K562 (cell line): ENCODE measurements around the gene MAP4K4. TPM values are rescaled to one million over a fixed set of nuclear protein-coding genes. Genes with fewer than 3 reads are reported as not detected.

ENCODE experiments used
- ATAC-seq: fragments of 200-7000 bp; cut with Tn5 transposase; 3 replicates; pipeline ENCODE4 v1.9.1; 2020; ENCODE audit warnings: moderate library complexity
- BruUV-seq: library from RNA; stranded (reverse); fragments of 400-500 nt; replicated peaks from 2 replicates; lab custom pipeline; 2021; lab: Mats Ljungman, UMichigan
- CTCF ChIA-PET: fragments of 300-600 bp; formaldehyde crosslinking; extraction: SDS; loops from one replicate; lab custom pipeline; 2021; ENCODE audit warnings: low intra/inter-chr PET ratio; lab: Yijun Ruan, JAX
- POLR2A ChIA-PET: fragments of 300-600, 350-650 bp; sonication (Branson Sonifier 250); formaldehyde crosslinking; extraction: SDS; loops from one replicate; lab custom pipeline; 2021; ENCODE audit warnings: antibody characterized with exemption, inconsistent platforms; lab: Yijun Ruan, JAX
- DNase-seq, 4 experiments: peaks; one replicate each; pipeline versions ENCODE4 v3.0.0 to v3.0.0-alpha.2; 2011 to 2018; ENCODE audit warnings: low spot score in 3 of 4, mixed read lengths in 3 of 4; ENCODE audit errors: extremely low read depth in 1 of 4
- FAIRE-seq: peaks from 2 replicates; lab custom pipeline; 2011; peaks lifted over from hg19 to GRCh38; lab: Jason Lieb, UNC
- H2AFZ ChIP-seq: 2 replicates; pipeline ENCODE4 v1.6.0; 2011; ENCODE audit warnings: low read depth, low read length, control low read depth, inconsistent platforms
- H3K27ac ChIP-seq: fragments of 200-600 bp; 3 replicates; pipeline ENCODE4 v1.8.0; 2011; ENCODE audit warnings: low read depth, mild to moderate bottlenecking, control low read depth, inconsistent platforms, low read length, moderate library complexity, mixed read lengths; ENCODE audit errors: extremely low read depth
- H3K27me3 ChIP-seq, 2 experiments: fragments of 300-600 bp in 1 of 2; 2 replicates in 1 of 2; 3 replicates in 1 of 2; pipeline versions ENCODE4 v1.6.0 to v1.8.0; 2011; ENCODE audit warnings: inconsistent platforms in 2 of 2, low read length in 2 of 2, mild to moderate bottlenecking in 1 of 2, mixed read lengths in 1 of 2, moderate library complexity in 1 of 2; ENCODE audit not compliant: control insufficient read depth in 2 of 2, insufficient read depth in 2 of 2
- H3K36me3 ChIP-seq: fragments of 300-600 bp; 3 replicates; pipeline ENCODE4 v1.8.0; 2011; ENCODE audit warnings: mild to moderate bottlenecking, low read length, inconsistent platforms; ENCODE audit not compliant: control insufficient read depth, insufficient read depth
- H3K4me1 ChIP-seq, 2 experiments: fragments of 200-600 bp in 1 of 2; replicated peaks in 1 of 2; 2 replicates in 1 of 2; 3 replicates in 1 of 2; pipeline versions ENCODE4 v1.5.1 to v1.8.0; 2011; ENCODE audit warnings: inconsistent platforms in 2 of 2, low read length in 2 of 2, mild to moderate bottlenecking in 1 of 2, mixed read lengths in 1 of 2, moderate library complexity in 1 of 2; ENCODE audit not compliant: control insufficient read depth in 2 of 2, insufficient read depth in 2 of 2
- H3K4me2 ChIP-seq: 2 replicates; pipeline ENCODE4 v1.6.1; 2011; ENCODE audit warnings: low read length, control low read depth, inconsistent platforms, mixed read lengths; ENCODE audit not compliant: insufficient read depth
- H3K4me3 ChIP-seq: fragments of 200-600 bp; sonication (generic), shearing (Covaris generic); 2 replicates; pipeline ENCODE4 v1.5.1; 2016; ENCODE audit warnings: control low read depth, inconsistent platforms
- H3K79me2 ChIP-seq: fragments of 200-600 bp; 3 replicates; pipeline ENCODE4 v1.8.0; 2011; ENCODE audit warnings: low read length, inconsistent platforms; ENCODE audit not compliant: control insufficient read depth, insufficient read depth
- H3K9ac ChIP-seq, 2 experiments: 2 replicates each; pipeline versions ENCODE4 v1.6.0 to v1.6.1; 2011; ENCODE audit warnings: low read depth in 2 of 2, low read length in 2 of 2, control low read depth in 1 of 2, inconsistent platforms in 1 of 2, mild to moderate bottlenecking in 1 of 2, mixed read lengths in 1 of 2; ENCODE audit not compliant: insufficient read depth in 1 of 2
- H3K9me1 ChIP-seq: one replicate; pipeline ENCODE4 v1.6.0; 2011; ENCODE audit warnings: inconsistent platforms, mild to moderate bottlenecking, low read length, moderate library complexity; ENCODE audit not compliant: control insufficient read depth, insufficient read depth
- H3K9me3 ChIP-seq: replicated peaks from 2 replicates; pipeline ENCODE4 v1.5.1; 2011; ENCODE audit warnings: low read depth, low read length, inconsistent platforms; ENCODE audit not compliant: control insufficient read depth, insufficient read depth
- H4K20me1 ChIP-seq: replicated peaks from 2 replicates; pipeline ENCODE4 v1.6.1; 2011; ENCODE audit warnings: low read length, inconsistent platforms, mixed read lengths; ENCODE audit not compliant: control insufficient read depth, insufficient read depth
- ATF2 ChIP-seq: sonication (generic); formaldehyde crosslinking; IDR thresholded peaks from 2 replicates; pipeline ENCODE4 v1.8.1; 2022; ENCODE audit warnings: missing genetic modification reagents
- BMI1 ChIP-seq: fragments of 150-350 bp; IDR thresholded peaks from 2 replicates; pipeline ENCODE4 v1.6.1; 2014; ENCODE audit warnings: low read length
- CEBPG ChIP-seq, 3 experiments: fragments of 200-800 bp in 1 of 3; sonication (Bioruptor generic) in 1 of 3; sonication (generic) in 1 of 3; formaldehyde crosslinking in 1 of 3; IDR thresholded peaks in 2 of 3; conservative IDR thresholded peaks in 1 of 3; 2 replicates each; pipeline versions ENCODE4 v1.6.1 to v1.8.0; 2016 to 2022; ENCODE audit warnings: missing compliant biosample characterization in 2 of 3, missing genetic modification characterization in 2 of 3, mild to moderate bottlenecking in 1 of 3, missing genetic modification reagents in 1 of 3
- CHD1 ChIP-seq: fragments of 200-600 bp; sonication (generic); IDR thresholded peaks from one replicate; pipeline ENCODE4 v1.6.1; 2012; ENCODE audit warnings: mild to moderate bottlenecking, moderate library complexity, low read length, inconsistent platforms
- FUS ChIP-seq: fragments of 200-400 bp; formaldehyde crosslinking; optimal IDR thresholded peaks from 2 replicates; pipeline ENCODE3; 2017; ENCODE audit warnings: low read depth, low read length
- KDM4B ChIP-seq, 2 experiments: fragments of 450-650 bp in 1 of 2; sonication (generic) in 1 of 2; IDR thresholded peaks; 2 replicates each; pipeline ENCODE4 v1.6.1; 2016 to 2017; ENCODE audit warnings: borderline replicate concordance in 2 of 2, antibody characterized with exemption in 1 of 2, low read depth in 1 of 2, mild to moderate bottlenecking in 1 of 2
- SNRNP70 ChIP-seq: fragments of 200-400 bp; formaldehyde crosslinking; optimal IDR thresholded peaks from 2 replicates; pipeline ENCODE3; 2017; ENCODE audit warnings: low read depth, low read length
- TCF15 ChIP-seq: fragments of 250-450 bp; sonication (Bioruptor Pico); IDR thresholded peaks from 2 replicates; pipeline ENCODE4 v1.8.0; 2022; ENCODE audit warnings: moderate library complexity, mild to moderate bottlenecking, inconsistent platforms
- TRIM24 ChIP-seq, 2 experiments: fragments of 450-650 bp; IDR thresholded peaks; 2 replicates each; pipeline ENCODE4 v1.6.1; 2016
- TRIM28 ChIP-seq: fragments of 450-650 bp; IDR thresholded peaks from 2 replicates; pipeline ENCODE4 v1.6.1; 2017
- U2AF2 ChIP-seq: fragments of 200-400 bp; formaldehyde crosslinking; optimal IDR thresholded peaks from 2 replicates; pipeline ENCODE3; 2017; ENCODE audit warnings: low read depth, mild to moderate bottlenecking, low read length
- WHSC1 ChIP-seq: IDR thresholded peaks from one replicate; pipeline ENCODE4 v1.6.1; 2012; ENCODE audit warnings: low read length, control low read depth, inconsistent platforms
- ZC3H4 ChIP-seq: sonication (generic); formaldehyde crosslinking; IDR thresholded peaks from 2 replicates; pipeline ENCODE4 v1.9.0; 2021; ENCODE audit warnings: missing genetic modification reagents, borderline replicate concordance
- WGBS: fragments of 100-300 bp; shearing (Covaris generic); methylation state at CpG from one replicate; pipeline ENCODE4 v1.1.6; 2016; ENCODE audit warnings: low coverage, mixed read lengths; ENCODE audit not compliant: insufficient coverage; ENCODE audit errors: missing lambda C conversion rate; 5-methylcytosine and 5-hydroxymethylcytosine counted together
- in situ Hi-C: fragments of 300-500 bp; cut with MboI; formaldehyde crosslinking; loops from 4 replicates; pipeline ENCODE4 v1.15.0; 2018; ENCODE audit warnings: inconsistent platforms, mixed read lengths
- intact Hi-C: fragments of 100-400 bp; cut with micrococcal nuclease; formaldehyde crosslinking; loops from 2 replicates; pipeline ENCODE4 v1.14.2; 2022
- polyA plus RNA-seq, 8 experiments: library from polyadenylated mRNA; depleted of rRNA in 4 of 8; stranded (reverse) in 5 of 8; unstranded in 3 of 8; fragments of >200 nt; fragmentation: Nextera tagmentation in 2 of 8; fragmentation: Illumina TruSeq in 1 of 8; extraction: Ambion mirVana in 2 of 8; extraction: Trizol in 1 of 8; gene quantifications; 2 replicates each; pipeline versions ENCODE4 v1.2.1 to v1.2.3, GENCODE V29; 2011 to 2014; ENCODE audit warnings: inconsistent platforms in 1 of 8, missing spikeins in 1 of 8
- total RNA-seq, 7 experiments: library from RNA; depleted of rRNA in 6 of 7; stranded (reverse); fragments of >200 nt in 6 of 7; fragmentation: Illumina TruSeq in 2 of 7; extraction: Trizol in 2 of 7; gene quantifications; 2 replicates each; pipeline versions ENCODE4 v1.2.1 to v1.2.3, GENCODE V29; 2011 to 2021; ENCODE audit warnings: low replicate concordance in 1 of 7
- TF ChIP-seq, protein P1 (sequence below): sonication (generic); formaldehyde crosslinking; IDR thresholded peaks from 2 replicates; pipeline ENCODE4 v1.8.0; 2022; ENCODE audit warnings: mild to moderate bottlenecking, missing genetic modification reagents

Gene MAP4K4
- total and polyA plus RNA-seq, 9 of the 15 experiments (the other 6 are each of a cell fraction or from before 2014, with no cell fraction given), result 7.6 to 76.4 (median 50.6) TPM

DNA sequence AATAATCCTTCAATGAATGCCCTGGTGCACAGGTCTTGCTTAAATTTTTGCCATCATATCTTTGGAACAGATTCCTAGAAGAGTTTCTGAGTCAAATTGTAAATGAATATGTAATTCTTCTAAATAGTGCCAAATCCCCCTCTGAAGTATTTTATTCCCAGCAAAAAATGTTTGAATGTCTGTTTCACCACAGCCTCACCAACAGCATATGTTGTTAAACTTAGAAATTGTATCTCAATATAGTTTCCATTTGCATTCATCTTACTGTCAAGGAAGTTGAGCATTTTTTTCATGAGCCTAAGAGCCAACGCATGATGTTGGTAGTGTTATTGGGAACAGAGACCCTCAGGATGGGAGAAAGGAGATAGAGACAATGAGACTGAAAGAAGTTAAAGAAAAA is 207.4 kb downstream of the MAP4K4 start:
- Histone ChIP-seq H4K20me1 (no peaks in the 10 kb centered on the region), H3K9me3 (0 out of 2 replicates have a peak, but pooled peaks cover 3% of the 10 kb centered on the region), H3K27ac (no peak overlapping the region), H3K4me2 (no peak overlapping the region), H2AFZ (no peak overlapping the region), H3K9ac (no peak overlapping the region), H3K4me3 (no peak overlapping the region), H3K4me1 (no peaks in the 10 kb centered on the region), H3K79me2 (no peaks in the 10 kb centered on the region), H3K27me3 (0 out of 5 replicates have a peak, but pooled peaks cover 0 to 4% of the 10 kb centered on the region in 2 experiments), H3K9me1 (no peaks in the 10 kb centered on the region), H3K36me3 (no peaks in the 10 kb centered on the region)
- in situ Hi-C loops, result no loop called here
- FAIRE-seq (no peak), ATAC-seq (no peak), DNase-seq (no peak)
- intact Hi-C loops, result no loop called here
- TF ChIP-seq ZC3H4 (CRISPR knock-in tag), result no peak
- TF ChIP-seq FUS, result no peak
- TF ChIP-seq TRIM24 (IDR thresholded peaks at IDR 0.05), result no peak
- no peak for TF ChIP-seq TCF15 (CRISPR knock-in tag)
- no peak for TF ChIP-seq CEBPG (CRISPR knock-in tag; IDR thresholded peaks at IDR 0.05)
- no peak for TF ChIP-seq CEBPG (tag; conservative IDR thresholded peaks at IDR 0.05 in 1 of 2, IDR thresholded peaks at IDR 0.05 in 1 of 2)
- no peak for TF ChIP-seq CHD1
- TF ChIP-seq, protein P1, sequence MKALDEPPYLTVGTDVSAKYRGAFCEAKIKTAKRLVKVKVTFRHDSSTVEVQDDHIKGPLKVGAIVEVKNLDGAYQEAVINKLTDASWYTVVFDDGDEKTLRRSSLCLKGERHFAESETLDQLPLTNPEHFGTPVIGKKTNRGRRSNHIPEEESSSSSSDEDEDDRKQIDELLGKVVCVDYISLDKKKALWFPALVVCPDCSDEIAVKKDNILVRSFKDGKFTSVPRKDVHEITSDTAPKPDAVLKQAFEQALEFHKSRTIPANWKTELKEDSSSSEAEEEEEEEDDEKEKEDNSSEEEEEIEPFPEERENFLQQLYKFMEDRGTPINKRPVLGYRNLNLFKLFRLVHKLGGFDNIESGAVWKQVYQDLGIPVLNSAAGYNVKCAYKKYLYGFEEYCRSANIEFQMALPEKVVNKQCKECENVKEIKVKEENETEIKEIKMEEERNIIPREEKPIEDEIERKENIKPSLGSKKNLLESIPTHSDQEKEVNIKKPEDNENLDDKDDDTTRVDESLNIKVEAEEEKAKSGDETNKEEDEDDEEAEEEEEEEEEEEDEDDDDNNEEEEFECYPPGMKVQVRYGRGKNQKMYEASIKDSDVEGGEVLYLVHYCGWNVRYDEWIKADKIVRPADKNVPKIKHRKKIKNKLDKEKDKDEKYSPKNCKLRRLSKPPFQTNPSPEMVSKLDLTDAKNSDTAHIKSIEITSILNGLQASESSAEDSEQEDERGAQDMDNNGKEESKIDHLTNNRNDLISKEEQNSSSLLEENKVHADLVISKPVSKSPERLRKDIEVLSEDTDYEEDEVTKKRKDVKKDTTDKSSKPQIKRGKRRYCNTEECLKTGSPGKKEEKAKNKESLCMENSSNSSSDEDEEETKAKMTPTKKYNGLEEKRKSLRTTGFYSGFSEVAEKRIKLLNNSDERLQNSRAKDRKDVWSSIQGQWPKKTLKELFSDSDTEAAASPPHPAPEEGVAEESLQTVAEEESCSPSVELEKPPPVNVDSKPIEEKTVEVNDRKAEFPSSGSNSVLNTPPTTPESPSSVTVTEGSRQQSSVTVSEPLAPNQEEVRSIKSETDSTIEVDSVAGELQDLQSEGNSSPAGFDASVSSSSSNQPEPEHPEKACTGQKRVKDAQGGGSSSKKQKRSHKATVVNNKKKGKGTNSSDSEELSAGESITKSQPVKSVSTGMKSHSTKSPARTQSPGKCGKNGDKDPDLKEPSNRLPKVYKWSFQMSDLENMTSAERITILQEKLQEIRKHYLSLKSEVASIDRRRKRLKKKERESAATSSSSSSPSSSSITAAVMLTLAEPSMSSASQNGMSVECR (CRISPR knock-in tag), result no peak
- no peak for TF ChIP-seq SNRNP70
- no peak for TF ChIP-seq U2AF2
- TF ChIP-seq ATF2, result no peak
- TF ChIP-seq BMI1, result no peak
- TF ChIP-seq KDM4B (IDR thresholded peaks at IDR 0.05; ENCODE audit: borderline replicate concordance in 2 of 2, low read depth in 1 of 2), result no peak
- TF ChIP-seq TRIM28, result no peak
- no peak for TF ChIP-seq WHSC1
- 0% methylated on average over 1 of the region's 1 CpG for WGBS
- ChIA-PET CTCF (no interaction called here), POLR2A (interaction anchor here (0.7 kb wide), 1 partner anchor 32 kb away, joined by 3 read pairs; no protein-coding TSS in a partner anchor)
- BruUV-seq, result no TSS peak
